ENCODE measurements around the gene SLAMF9.

DNA sequence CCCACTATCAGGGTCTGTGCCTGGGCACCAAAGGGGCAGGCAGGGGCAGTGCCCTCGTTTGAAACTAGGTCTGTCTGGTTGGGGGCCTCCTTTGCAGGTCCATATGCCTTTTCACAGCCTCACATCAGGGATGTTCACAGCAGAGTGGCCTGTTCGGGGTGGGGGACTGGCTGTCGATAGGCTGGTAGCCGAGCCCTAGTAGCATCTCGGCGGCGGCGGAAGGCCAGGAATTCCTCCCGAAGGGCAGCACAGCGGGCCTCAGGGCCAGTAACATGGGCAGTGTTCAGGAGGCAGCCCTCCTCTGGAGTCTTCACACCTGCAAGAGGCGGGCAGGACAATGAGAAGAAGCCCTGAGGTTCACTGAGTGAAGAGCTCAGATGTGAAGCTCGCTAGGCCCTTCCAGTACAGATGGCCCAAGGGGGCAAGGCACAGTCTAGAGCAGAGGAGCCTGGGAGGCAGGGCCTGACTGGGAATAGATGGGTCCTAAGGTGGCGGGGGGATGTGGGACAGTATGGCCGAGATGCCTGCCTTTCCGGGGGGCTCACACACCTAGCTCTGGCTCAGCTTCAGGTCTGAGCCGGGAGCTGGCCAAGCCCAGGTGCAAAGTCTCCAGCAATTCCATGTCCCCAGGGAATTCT is 26.7 kb downstream of the SLAMF9 start:
- TF ChIP-seq EZH2 (IDR thresholded peaks at IDR 0.05; ENCODE audit: insufficient read depth, poor library complexity, severe bottlenecking) (no peak), EZH2phosphoT487 (IDR thresholded peaks at IDR 0.05; ENCODE audit: insufficient read depth, low read depth) (no peak)
